Measurements from ENCODE around the gene SMPX.

SMPX gene

GRCh38 chrX:21741869-21742701 is 15.8 kb downstream of the SMPX start:
- no peak for DNase-seq

GRCh38 chrX:21741364-21741763 is 16.6 kb downstream of the SMPX start:
- DNase-seq = no peak

GRCh38 chrX:21740329-21741274 is 17.3 kb downstream of the SMPX start:
- no peak for DNase-seq

- no peak for DNase-seq
Measured at GRCh38 chrX:21738950-21739287, 19.0 kb downstream of the SMPX start.

GRCh38 chrX:21738210-21738949 is 19.5 kb downstream of the SMPX start:
- no peak for DNase-seq

- DNase-seq = no peak
Measured at GRCh38 chrX:21735768-21736127, 22.2 kb downstream of the SMPX start.

- no peak for DNase-seq
Measured at GRCh38 chrX:21735038-21735767, 22.7 kb downstream of the SMPX start.

- no peak for DNase-seq
Measured at GRCh38 chrX:21734175-21734574, 23.7 kb downstream of the SMPX start.

- DNase-seq = no peak
Measured at GRCh38 chrX:21733705-21734104, 24.2 kb downstream of the SMPX start.

- no peak for DNase-seq
Measured at GRCh38 chrX:21730026-21730425, 27.9 kb downstream of the SMPX start.

- no peak for DNase-seq
Measured at GRCh38 chrX:21728276-21728968, 29.5 kb downstream of the SMPX start.

GRCh38 chrX:21725916-21726315 is 32.0 kb downstream of the SMPX start:
- no peak for DNase-seq

- no peak for DNase-seq
Measured at GRCh38 chrX:21725496-21725895, 32.4 kb downstream of the SMPX start.

- DNase-seq = no peak
Measured at GRCh38 chrX:21723814-21724213, 34.1 kb downstream of the SMPX start.

- no peak for DNase-seq
Measured at GRCh38 chrX:21723084-21723483, 34.8 kb downstream of the SMPX start.

GRCh38 chrX:21721195-21721594 is 36.7 kb downstream of the SMPX start:
- DNase-seq = no peak

- DNase-seq = no peak
Measured at GRCh38 chrX:21718575-21718974, 39.3 kb downstream of the SMPX start.

GRCh38 chrX:21717802-21718201 is 40.1 kb downstream of the SMPX start:
- no peak for DNase-seq

GRCh38 chrX:21715825-21716224 is 42.1 kb downstream of the SMPX start:
- no peak for DNase-seq

- no peak for DNase-seq
Measured at GRCh38 chrX:21715337-21715736, 42.6 kb downstream of the SMPX start.

GRCh38 chrX:21711848-21712197 is 46.1 kb downstream of the SMPX start:
- no peak for DNase-seq
